Calu3 (cell line): ENCODE results near the gene ASAP2. TPM values are rescaled to one million over a fixed set of nuclear protein-coding genes. Genes with fewer than 3 reads are reported as not detected.

Source experiments
- BruUV-seq: library from RNA; stranded (reverse); fragments of 400-500 nt; replicated peaks from 2 replicates; lab custom pipeline; 2021; lab: Mats Ljungman, UMichigan
- CTCF ChIA-PET: fragments of 300-600 bp; sonication (Branson Sonifier 250); formaldehyde crosslinking; loops from one replicate; lab custom pipeline; 2022; ENCODE audit warnings: antibody characterized with exemption; lab: Charles Lee
- DNase-seq: peaks from one replicate; pipeline ENCODE4 v3.0.0; 2022
- H3K27ac Mint-ChIP-seq: one replicate; pipeline ENCODE4 v1.8.0; 2022; ENCODE audit warnings: mixed read lengths; ENCODE audit not compliant: unreplicated experiment
- H3K27me3 Mint-ChIP-seq: one replicate; pipeline ENCODE4 v1.8.0; 2022; ENCODE audit warnings: mixed read lengths; ENCODE audit not compliant: unreplicated experiment
- H3K36me3 Mint-ChIP-seq: one replicate; pipeline ENCODE4 v1.8.0; 2022; ENCODE audit warnings: mild to moderate bottlenecking, moderate library complexity, mixed read lengths; ENCODE audit not compliant: insufficient read depth, unreplicated experiment
- H3K4me1 Mint-ChIP-seq: one replicate; pipeline ENCODE4 v1.8.0; 2022; ENCODE audit warnings: mild to moderate bottlenecking, low read depth, mixed read lengths; ENCODE audit not compliant: unreplicated experiment
- H3K4me3 Mint-ChIP-seq: one replicate; pipeline ENCODE4 v1.8.0; 2022; ENCODE audit warnings: mild to moderate bottlenecking, low read depth, moderate library complexity, mixed read lengths; ENCODE audit not compliant: unreplicated experiment
- H3K9me3 Mint-ChIP-seq: one replicate; pipeline ENCODE4 v1.8.0; 2022; ENCODE audit warnings: low read depth, mixed read lengths; ENCODE audit not compliant: unreplicated experiment
- CTCF ChIP-seq: fragments of 200-600 bp; IDR thresholded peaks from one replicate; pipeline ENCODE4 v1.8.0; 2022; ENCODE audit warnings: antibody characterized with exemption; ENCODE audit not compliant: unreplicated experiment
- intact Hi-C: fragments of 100-400 bp; cut with micrococcal nuclease; formaldehyde crosslinking; loops from one replicate; pipeline ENCODE4 v1.10.0; 2022; ENCODE audit not compliant: unreplicated experiment
- total RNA-seq: library from RNA; stranded (reverse); gene quantifications from 2 replicates; pipeline ENCODE4 v1.2.3, GENCODE V29; 2022

The ASAP2 gene
- total RNA-seq, 1 experiment from 2014 or later = 78.6 TPM

- no peak for TF ChIP-seq CTCF
- H3K27ac Mint-ChIP-seq = no peak overlapping the region
- no peaks in the 10 kb centered on the region for H3K27me3 Mint-ChIP-seq
- H3K36me3 Mint-ChIP-seq = peaks cover 37% of the 10 kb centered on the region
- H3K9me3 Mint-ChIP-seq = no peaks in the 10 kb centered on the region
- intact Hi-C loops = no loop called here
- BruUV-seq = no TSS peak
- CTCF ChIA-PET = interaction anchor here (0.6 kb wide), 1 partner anchor 41 kb away, joined by 4 read pairs; no protein-coding TSS in a partner anchor
- H3K4me1 Mint-ChIP-seq = peaks cover 57% of the 10 kb centered on the region
- DNase-seq = no peak
- no peak overlapping the region for H3K4me3 Mint-ChIP-seq
Measured at GRCh38 chr2:9217838-9218770, 11.5 kb downstream of the ASAP2 start.

GRCh38 chr2:9219027-9219445 lies 12.4 kb downstream of the ASAP2 start:
- TF ChIP-seq CTCF = no peak
- peaks cover 48% of the 10 kb centered on the region for H3K4me1 Mint-ChIP-seq
- H3K4me3 Mint-ChIP-seq = no peak overlapping the region

GRCh38 chr2:9220201-9220600 lies 13.6 kb downstream of the ASAP2 start:
- Mint-ChIP-seq H3K27ac (no peak overlapping the region), H3K9me3 (no peaks in the 10 kb centered on the region), H3K36me3 (peaks cover 26% of the 10 kb centered on the region), H3K4me3 (no peak overlapping the region), H3K27me3 (no peaks in the 10 kb centered on the region), H3K4me1 (peaks cover 54% of the 10 kb centered on the region)
- no TSS peak for BruUV-seq
- intact Hi-C loops = no loop called here
- CTCF ChIA-PET = no interaction called here
- no peak for TF ChIP-seq CTCF
- no peak for DNase-seq

More at GRCh38 chr2:9219027-9219445, 12.4 kb downstream of the ASAP2 start:
- BruUV-seq = no TSS peak
- H3K36me3 Mint-ChIP-seq = peaks cover 30% of the 10 kb centered on the region
- no peaks in the 10 kb centered on the region for H3K9me3 Mint-ChIP-seq
- DNase-seq = no peak
- H3K27me3 Mint-ChIP-seq = no peaks in the 10 kb centered on the region
- CTCF ChIA-PET = no interaction called here
- H3K27ac Mint-ChIP-seq = no peak overlapping the region
- intact Hi-C loops = no loop called here

GRCh38 chr2:9221223-9221622 lies 14.6 kb downstream of the ASAP2 start:
- CTCF ChIA-PET = no interaction called here
- Mint-ChIP-seq H3K9me3 (no peaks in the 10 kb centered on the region), H3K4me1 (peaks cover 60% of the 10 kb centered on the region), H3K4me3 (no peak overlapping the region), H3K27ac (peak overlapping the region; percentile 63), H3K36me3 (peaks cover 19% of the 10 kb centered on the region), H3K27me3 (no peaks in the 10 kb centered on the region)
- TF ChIP-seq CTCF = no peak
- intact Hi-C loops = no loop called here
- no peak for DNase-seq
- no TSS peak for BruUV-seq
